GM21526 (cell line): ENCODE results near the gene TMEM208.

ENCODE experiments used
- ATAC-seq: cut with Tn5 transposase; IDR thresholded peaks from one replicate; pipeline ENCODE4 v1.9.1; 2021; ENCODE audit warnings: moderate library complexity; ENCODE audit not compliant: unreplicated experiment, low FRiP score

Gene TMEM208

GRCh38 chr16:67233596-67233995 is 6.7 kb downstream of the TMEM208 start:
- ATAC-seq, result no peak

- no peak for ATAC-seq
Observed at GRCh38 chr16:67234180-67234597, 7.3 kb downstream of the TMEM208 start.

- ATAC-seq, result no peak
Observed at GRCh38 chr16:67235816-67236562, 9.1 kb downstream of the TMEM208 start.

- ATAC-seq, result no peak
Observed at GRCh38 chr16:67236563-67237395, 9.8 kb downstream of the TMEM208 start.

- no peak for ATAC-seq
Observed at GRCh38 chr16:67237396-67238277, 10.7 kb downstream of the TMEM208 start.

GRCh38 chr16:67238278-67238575 is 11.3 kb downstream of the TMEM208 start:
- ATAC-seq, result no peak

GRCh38 chr16:67238806-67239470 is 12.0 kb downstream of the TMEM208 start:
- ATAC-seq, result no peak

GRCh38 chr16:67240506-67240905 is 13.6 kb downstream of the TMEM208 start:
- ATAC-seq, result no peak

GRCh38 chr16:67241008-67241900 is 14.3 kb downstream of the TMEM208 start:
- no peak for ATAC-seq

GRCh38 chr16:67242138-67242730 is 15.3 kb downstream of the TMEM208 start:
- ATAC-seq, result no peak

- ATAC-seq, result no peak
Observed at GRCh38 chr16:67243481-67243880, 16.6 kb downstream of the TMEM208 start.

- ATAC-seq, result peak; percentile 30
Observed at GRCh38 chr16:67244387-67245185, 17.7 kb downstream of the TMEM208 start.

- ATAC-seq, result no peak
Observed at GRCh38 chr16:67245186-67245585, 18.3 kb downstream of the TMEM208 start.

- no peak for ATAC-seq
Observed at GRCh38 chr16:67245674-67246080, 18.7 kb downstream of the TMEM208 start.

- ATAC-seq, result peak; percentile 26
Observed at GRCh38 chr16:67246081-67246755, 19.3 kb downstream of the TMEM208 start.

GRCh38 chr16:67246756-67247191 is 19.8 kb downstream of the TMEM208 start:
- ATAC-seq, result peak; percentile 13

- peak; percentile 47 for ATAC-seq
Observed at GRCh38 chr16:67247192-67248072, 20.5 kb downstream of the TMEM208 start, which contains the start of gene FHOD1. TSS of gene FHOD1 (minus strand) at chr16:67247481. CDS start at chr16:67247410, 71 bp downstream.
